Fibroblast of lung (primary cell): ENCODE results near the gene H2AZ2. TPM values are rescaled to one million over a fixed set of nuclear protein-coding genes. Genes with fewer than 3 reads are reported as not detected.
A peak's percentile ranks its signal among the peaks of the same experiment; 100 is the strongest.

Experiments used
- DNase-seq, 2 donors: peaks; one replicate each; pipeline versions ENCODE4 v3.0.0 to v3.0.0-alpha.2; 2010; ENCODE audit warnings: low read depth in 2 of 2
- H2AFZ ChIP-seq: 2 replicates; pipeline ENCODE4 v1.5.1; 2012; ENCODE audit warnings: low read length, control low read depth, inconsistent platforms
- H3K27ac ChIP-seq: 2 replicates; pipeline ENCODE4 v1.5.1; 2011; ENCODE audit warnings: low read length, control low read depth; ENCODE audit not compliant: insufficient read depth
- H3K27me3 ChIP-seq: 2 replicates; pipeline ENCODE4 v1.5.1; 2011; ENCODE audit warnings: mild to moderate bottlenecking, low read length; ENCODE audit not compliant: control insufficient read depth, insufficient read depth
- H3K36me3 ChIP-seq: 2 replicates; pipeline ENCODE4 v1.5.1; 2011; ENCODE audit warnings: low read length; ENCODE audit not compliant: control insufficient read depth, insufficient read depth
- H3K4me1 ChIP-seq: 2 replicates; pipeline ENCODE4 v1.5.1; 2011; ENCODE audit warnings: low read length; ENCODE audit not compliant: control insufficient read depth, insufficient read depth; ENCODE audit errors: extremely low read depth
- H3K4me2 ChIP-seq: 2 replicates; pipeline ENCODE4 v1.5.1; 2011; ENCODE audit warnings: low read length, control low read depth; ENCODE audit not compliant: insufficient read depth; ENCODE audit errors: extremely low read depth
- H3K4me3 ChIP-seq, 4 experiments: fragments of 200-600 bp in 1 of 4; sonication (generic) in 1 of 4; replicated peaks in 1 of 4; 2 replicates each; pipeline ENCODE4 v1.5.1; 2011 to 2016; ENCODE audit warnings: low read length in 4 of 4, low read depth in 3 of 4, mild to moderate bottlenecking in 3 of 4, control low read depth in 2 of 4, inconsistent platforms in 1 of 4, mixed read lengths in 1 of 4; ENCODE audit not compliant: insufficient read depth in 1 of 4; ENCODE audit errors: control extremely low read depth in 1 of 4
- H3K79me2 ChIP-seq: 2 replicates; pipeline ENCODE4 v1.5.1; 2012; ENCODE audit warnings: mild to moderate bottlenecking, low read length, inconsistent platforms; ENCODE audit not compliant: control insufficient read depth, insufficient read depth
- H3K9ac ChIP-seq: 2 replicates; pipeline ENCODE4 v1.5.1; 2011; ENCODE audit warnings: mild to moderate bottlenecking, low read length, control low read depth; ENCODE audit not compliant: insufficient read depth
- H3K9me3 ChIP-seq: 2 replicates; pipeline ENCODE4 v1.5.1; 2012; ENCODE audit warnings: low read depth, low read length; ENCODE audit not compliant: control insufficient read depth, insufficient read depth
- H4K20me1 ChIP-seq: 2 replicates; pipeline ENCODE4 v1.5.1; 2011; ENCODE audit warnings: low read length; ENCODE audit not compliant: control insufficient read depth, insufficient read depth; ENCODE audit errors: extremely low read depth
- EZH2 ChIP-seq: IDR thresholded peaks from 2 replicates; pipeline ENCODE4 v1.5.1; 2012; ENCODE audit warnings: low read length, control low read depth, mild to moderate bottlenecking; ENCODE audit errors: missing control alignments
- polyA plus RNA-seq, 2 donors: library from polyadenylated mRNA; depleted of rRNA in 1 of 2; stranded (reverse) in 1 of 2; unstranded in 1 of 2; fragments of >200 nt; gene quantifications; 2 replicates each; pipeline ENCODE4 v1.2.1, GENCODE V29; 2011 to 2012; ENCODE audit warnings: missing spikeins in 1 of 2
- total RNA-seq: library from RNA; depleted of rRNA; stranded (reverse); fragments of >200 nt; gene quantifications from 2 replicates; pipeline ENCODE4 v1.2.1, GENCODE V29; 2014
- TF ChIP-seq, protein P1 (sequence below), 2 donors: IDR thresholded peaks in 1 of 2; conservative IDR thresholded peaks in 1 of 2; 1 replicate in 1 of 2; 2 replicates in 1 of 2; pipeline ENCODE4 v1.5.1; 2011 to 2012; ENCODE audit warnings: low read length in 2 of 2, control low read depth in 1 of 2, inconsistent platforms in 1 of 2, low read depth in 1 of 2, mild to moderate bottlenecking in 1 of 2

The H2AZ2 gene
- total and polyA plus RNA-seq, 2 donors (not counting 1 experiment from before 2014, with no cell fraction given), result 170 to 230 TPM

- Histone ChIP-seq H4K20me1 (peaks cover 8% of the 10 kb centered on the region), H3K79me2 (peaks cover 43% of the 10 kb centered on the region), H3K9me3 (no peaks in the 10 kb centered on the region), H3K9ac (peak overlapping the region; percentile 98), H3K27ac (peak overlapping the region; percentile 99), H3K4me2 (peak overlapping the region; percentile 92), H3K4me3 (peak overlapping the region; percentile 82 to 98 (median 86)), H3K27me3 (no peaks in the 10 kb centered on the region), H2AFZ (peak overlapping the region; percentile 95), H3K4me1 (peaks cover 6% of the 10 kb centered on the region), H3K36me3 (peaks cover 9% of the 10 kb centered on the region)
- TF ChIP-seq, protein P1, sequence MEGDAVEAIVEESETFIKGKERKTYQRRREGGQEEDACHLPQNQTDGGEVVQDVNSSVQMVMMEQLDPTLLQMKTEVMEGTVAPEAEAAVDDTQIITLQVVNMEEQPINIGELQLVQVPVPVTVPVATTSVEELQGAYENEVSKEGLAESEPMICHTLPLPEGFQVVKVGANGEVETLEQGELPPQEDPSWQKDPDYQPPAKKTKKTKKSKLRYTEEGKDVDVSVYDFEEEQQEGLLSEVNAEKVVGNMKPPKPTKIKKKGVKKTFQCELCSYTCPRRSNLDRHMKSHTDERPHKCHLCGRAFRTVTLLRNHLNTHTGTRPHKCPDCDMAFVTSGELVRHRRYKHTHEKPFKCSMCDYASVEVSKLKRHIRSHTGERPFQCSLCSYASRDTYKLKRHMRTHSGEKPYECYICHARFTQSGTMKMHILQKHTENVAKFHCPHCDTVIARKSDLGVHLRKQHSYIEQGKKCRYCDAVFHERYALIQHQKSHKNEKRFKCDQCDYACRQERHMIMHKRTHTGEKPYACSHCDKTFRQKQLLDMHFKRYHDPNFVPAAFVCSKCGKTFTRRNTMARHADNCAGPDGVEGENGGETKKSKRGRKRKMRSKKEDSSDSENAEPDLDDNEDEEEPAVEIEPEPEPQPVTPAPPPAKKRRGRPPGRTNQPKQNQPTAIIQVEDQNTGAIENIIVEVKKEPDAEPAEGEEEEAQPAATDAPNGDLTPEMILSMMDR (conservative IDR thresholded peaks at IDR 0.05 in 1 of 2, IDR thresholded peaks at IDR 0.05 in 1 of 2; ENCODE audit: low read depth in 1 of 2, low read length in 2 of 2), result no peak
- no peak for TF ChIP-seq EZH2
- peak; percentile 39 to 45 for DNase-seq
Observed at GRCh38 chr7:44796034-44796503, 51.8 kb downstream of the H2AZ2 start.

- peaks cover 3% of the 10 kb centered on the region for H3K4me1 ChIP-seq
- no peak overlapping the region for H2AFZ ChIP-seq
- H4K20me1 ChIP-seq, result peaks cover 6% of the 10 kb centered on the region
- H3K36me3 ChIP-seq, result no peaks in the 10 kb centered on the region
- no peak overlapping the region for H3K4me3 ChIP-seq
- DNase-seq, result peak in 1 of 2 donors; percentile 34
- no peak overlapping the region for H3K4me2 ChIP-seq
- no peak overlapping the region for H3K27ac ChIP-seq
- TF ChIP-seq, protein P1 (conservative IDR thresholded peaks at IDR 0.05 in 1 of 2, IDR thresholded peaks at IDR 0.05 in 1 of 2; ENCODE audit: low read depth in 1 of 2, low read length in 2 of 2), result no peak
- no peaks in the 10 kb centered on the region for H3K27me3 ChIP-seq
- no peaks in the 10 kb centered on the region for H3K9me3 ChIP-seq
- H3K79me2 ChIP-seq, result peaks cover 29% of the 10 kb centered on the region
- H3K9ac ChIP-seq, result no peak overlapping the region
Observed at GRCh38 chr7:44794331-44794730, 53.6 kb downstream of the H2AZ2 start.

DNA sequence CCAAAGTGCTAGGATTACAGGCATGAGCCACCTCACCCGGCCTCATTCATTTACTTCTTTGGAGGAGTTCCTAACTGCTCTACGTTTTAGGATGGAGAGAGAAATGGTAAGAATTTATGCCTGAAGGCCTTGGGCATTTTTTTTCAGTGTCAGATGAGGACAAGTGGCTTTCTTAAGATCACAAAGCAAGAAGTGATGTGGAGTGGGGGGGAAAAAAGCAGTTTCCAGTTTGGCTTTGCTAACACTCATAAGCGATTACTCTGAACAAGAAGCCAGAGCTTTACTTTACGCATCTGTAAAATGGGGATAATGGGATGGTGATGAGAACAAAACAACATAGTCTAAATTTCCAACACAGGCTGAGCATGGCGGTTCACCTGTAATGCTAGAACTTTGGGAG is 54.0 kb downstream of the H2AZ2 start:
- Histone ChIP-seq H3K27me3 (no peaks in the 10 kb centered on the region), H3K4me1 (peaks cover 3% of the 10 kb centered on the region), H3K9ac (no peak overlapping the region), H3K4me2 (no peak overlapping the region), H3K36me3 (no peaks in the 10 kb centered on the region), H3K4me3 (no peak overlapping the region), H4K20me1 (peaks cover 6% of the 10 kb centered on the region), H3K79me2 (peaks cover 25% of the 10 kb centered on the region), H2AFZ (no peak overlapping the region), H3K27ac (no peak overlapping the region), H3K9me3 (no peaks in the 10 kb centered on the region)
- TF ChIP-seq, protein P1 (conservative IDR thresholded peaks at IDR 0.05 in 1 of 2, IDR thresholded peaks at IDR 0.05 in 1 of 2; ENCODE audit: low read depth in 1 of 2, low read length in 2 of 2), result no peak
- no peak for TF ChIP-seq EZH2
- DNase-seq, result no peak
